NB4 (cell line): ENCODE results near the gene TAF1B.
A peak's percentile ranks its signal among the peaks of the same experiment; 100 is the strongest.

ENCODE experiments used
- DNase-seq: peaks from one replicate; pipeline ENCODE4 v3.0.0; 2010; ENCODE audit warnings: low read depth
- H3K4me3 ChIP-seq: one replicate; pipeline ENCODE4 v1.5.1; 2011; ENCODE audit warnings: mild to moderate bottlenecking, low read depth, low read length, moderate library complexity
- MYC ChIP-seq: IDR thresholded peaks from 2 replicates; pipeline ENCODE4 v1.6.1; 2011; ENCODE audit warnings: low read depth, low read length
- POLR2A ChIP-seq: IDR thresholded peaks from 2 replicates; pipeline ENCODE4 v1.6.1; 2011; ENCODE audit warnings: mild to moderate bottlenecking; ENCODE audit not compliant: insufficient read length; ENCODE audit errors: extremely low read depth
- TF ChIP-seq, protein P1 (sequence below): IDR thresholded peaks from one replicate; pipeline ENCODE4 v1.5.1; 2012; ENCODE audit warnings: low read depth, low read length
- TF ChIP-seq, protein P2 (sequence below): IDR thresholded peaks from 2 replicates; pipeline ENCODE4 v1.6.1; 2011; ENCODE audit warnings: low read depth, low read length

The TAF1B gene

DNA sequence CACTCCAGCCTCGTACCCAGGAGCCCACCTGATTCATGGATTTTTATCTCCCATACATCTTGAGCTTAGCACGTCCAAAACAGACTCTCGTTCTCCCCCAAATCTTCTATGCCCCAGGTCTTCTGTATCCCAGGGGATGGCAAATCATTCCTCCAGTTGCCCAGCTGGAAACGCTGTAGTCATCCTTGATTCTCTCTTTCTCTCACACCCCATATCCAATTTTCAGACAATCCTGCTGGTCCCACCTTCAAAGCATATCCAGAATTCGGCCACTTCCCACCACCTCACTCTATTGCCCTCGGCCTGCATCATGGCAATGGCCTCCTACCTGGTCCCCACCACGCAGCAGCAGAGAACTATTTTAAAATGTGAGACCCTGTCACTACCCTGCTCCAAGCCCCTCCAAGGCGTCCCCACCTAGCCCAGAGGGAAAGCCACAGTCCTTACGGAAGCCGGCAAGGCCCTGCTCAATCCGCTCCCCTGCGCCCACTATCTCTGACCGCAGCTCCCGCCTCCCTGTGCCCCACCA, 106.8 kb downstream of the TAF1B start:
- TF ChIP-seq MYC (no peak), POLR2A (no peak)
- TF ChIP-seq, protein P1, sequence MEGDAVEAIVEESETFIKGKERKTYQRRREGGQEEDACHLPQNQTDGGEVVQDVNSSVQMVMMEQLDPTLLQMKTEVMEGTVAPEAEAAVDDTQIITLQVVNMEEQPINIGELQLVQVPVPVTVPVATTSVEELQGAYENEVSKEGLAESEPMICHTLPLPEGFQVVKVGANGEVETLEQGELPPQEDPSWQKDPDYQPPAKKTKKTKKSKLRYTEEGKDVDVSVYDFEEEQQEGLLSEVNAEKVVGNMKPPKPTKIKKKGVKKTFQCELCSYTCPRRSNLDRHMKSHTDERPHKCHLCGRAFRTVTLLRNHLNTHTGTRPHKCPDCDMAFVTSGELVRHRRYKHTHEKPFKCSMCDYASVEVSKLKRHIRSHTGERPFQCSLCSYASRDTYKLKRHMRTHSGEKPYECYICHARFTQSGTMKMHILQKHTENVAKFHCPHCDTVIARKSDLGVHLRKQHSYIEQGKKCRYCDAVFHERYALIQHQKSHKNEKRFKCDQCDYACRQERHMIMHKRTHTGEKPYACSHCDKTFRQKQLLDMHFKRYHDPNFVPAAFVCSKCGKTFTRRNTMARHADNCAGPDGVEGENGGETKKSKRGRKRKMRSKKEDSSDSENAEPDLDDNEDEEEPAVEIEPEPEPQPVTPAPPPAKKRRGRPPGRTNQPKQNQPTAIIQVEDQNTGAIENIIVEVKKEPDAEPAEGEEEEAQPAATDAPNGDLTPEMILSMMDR = no peak
- TF ChIP-seq, protein P2, sequence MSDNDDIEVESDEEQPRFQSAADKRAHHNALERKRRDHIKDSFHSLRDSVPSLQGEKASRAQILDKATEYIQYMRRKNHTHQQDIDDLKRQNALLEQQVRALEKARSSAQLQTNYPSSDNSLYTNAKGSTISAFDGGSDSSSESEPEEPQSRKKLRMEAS = no peak
- DNase-seq = no peak
- no peak overlapping the region for H3K4me3 ChIP-seq

DNA sequence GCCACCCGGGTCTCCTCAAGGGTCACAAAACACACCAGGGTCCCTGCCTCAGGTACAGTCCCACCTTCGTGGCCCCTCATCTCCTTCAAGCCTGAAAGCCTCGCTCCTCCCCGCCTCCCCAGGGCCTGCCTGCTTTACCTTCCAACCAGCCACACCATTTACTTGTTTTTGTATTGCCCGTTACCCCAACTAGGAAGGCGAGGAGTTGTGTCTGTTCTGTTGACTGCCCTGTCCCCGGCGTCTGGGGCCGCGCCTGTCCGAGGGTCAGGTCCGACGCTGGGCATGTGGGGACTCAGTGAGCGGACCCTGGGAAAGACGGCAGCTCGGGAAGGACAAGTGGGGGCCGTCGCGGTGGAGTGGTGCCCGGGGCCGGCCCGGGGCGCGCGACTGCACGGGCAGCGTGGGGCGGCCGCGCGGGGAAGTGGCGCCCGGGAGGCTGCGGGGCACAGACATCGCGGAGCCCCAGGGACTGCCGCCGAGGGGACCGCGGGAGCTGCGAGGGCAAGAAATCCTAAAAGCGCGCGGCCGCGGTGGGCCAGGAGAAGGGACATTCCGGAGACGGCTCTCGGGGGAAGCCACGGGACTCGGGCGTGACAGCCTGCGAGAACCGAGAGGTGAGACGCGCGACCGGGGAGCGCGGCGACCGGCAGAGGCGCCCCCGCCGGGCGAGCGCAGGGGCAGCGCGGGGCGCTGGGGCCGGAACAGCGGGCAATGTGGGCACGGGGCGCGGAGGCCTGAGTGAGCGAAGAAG, 107.4 kb downstream of the TAF1B start:
- no peak for DNase-seq
- no peak overlapping the region for H3K4me3 ChIP-seq
- TF ChIP-seq, protein P2 = no peak
- TF ChIP-seq POLR2A (no peak), MYC (no peak)
- TF ChIP-seq, protein P1 = no peak

DNA sequence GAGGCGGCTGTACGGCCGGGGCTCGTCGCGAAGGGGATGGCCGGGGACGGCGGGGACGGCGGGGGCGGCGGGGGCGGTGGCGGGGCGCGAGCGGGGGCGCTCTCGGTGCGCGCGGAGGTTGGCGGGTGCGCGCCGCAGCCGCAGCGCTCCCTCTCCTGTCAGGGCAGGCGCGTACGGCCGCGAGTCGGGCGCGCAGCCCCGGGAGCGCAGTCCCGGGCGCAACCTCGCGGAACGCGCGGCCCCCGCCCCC, 107.9 kb downstream of the TAF1B start:
- no peak for DNase-seq
- TF ChIP-seq MYC (no peak), POLR2A (no peak)
- TF ChIP-seq, protein P1 = no peak
- TF ChIP-seq, protein P2 = no peak
- H3K4me3 ChIP-seq = no peak overlapping the region

DNA sequence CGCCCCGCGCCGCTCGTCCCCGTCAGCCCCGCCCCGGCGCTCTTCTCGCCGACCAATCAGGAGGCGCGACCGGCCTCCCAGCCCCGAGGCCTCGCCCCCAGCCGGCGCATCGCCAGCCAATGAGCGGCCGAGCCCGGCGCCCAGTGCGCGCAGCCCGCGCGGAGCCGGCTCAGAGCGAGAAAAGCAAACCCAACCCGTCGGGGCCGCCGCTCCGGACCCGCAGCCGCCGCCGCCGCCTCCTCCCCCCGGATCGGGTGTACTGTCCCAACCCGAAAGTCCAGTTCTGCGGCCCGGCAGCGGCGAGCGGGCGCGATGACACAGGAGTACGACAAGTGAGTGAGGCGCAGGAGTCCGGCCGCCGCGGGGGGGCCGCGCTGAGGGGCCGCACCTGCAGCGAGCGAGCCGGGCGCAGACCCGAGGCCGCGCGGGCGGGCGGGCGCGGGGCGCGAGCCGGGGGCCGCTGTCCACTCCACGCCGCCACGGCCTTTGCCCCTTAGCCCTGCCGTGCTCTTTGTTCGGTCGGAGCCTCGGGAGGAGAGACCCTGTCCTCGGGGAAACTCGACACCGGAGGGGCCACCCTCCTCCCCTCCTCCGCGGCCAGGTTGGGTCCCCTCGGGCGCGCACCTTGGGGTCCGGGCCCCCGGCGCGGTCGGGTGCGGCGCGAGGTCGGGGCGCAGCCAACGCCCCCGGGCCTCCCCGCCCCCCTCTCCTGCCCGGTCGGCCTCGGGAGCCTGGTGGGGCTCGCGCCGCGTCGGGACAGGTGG, 108.4 kb downstream of the TAF1B start, which contains the start of gene GRHL1:
TSS of gene GRHL1 (plus strand) at position 172 of the 764 bp plus-strand sequence. CDS start at position 313, 141 bp downstream.
- peak within 1 kb of the TSS; percentile 30 for H3K4me3 ChIP-seq
- DNase-seq = peak; percentile 93
- TF ChIP-seq, protein P2 = no peak
- TF ChIP-seq POLR2A (no peak), MYC (no peak)
- TF ChIP-seq, protein P1 = no peak

DNA sequence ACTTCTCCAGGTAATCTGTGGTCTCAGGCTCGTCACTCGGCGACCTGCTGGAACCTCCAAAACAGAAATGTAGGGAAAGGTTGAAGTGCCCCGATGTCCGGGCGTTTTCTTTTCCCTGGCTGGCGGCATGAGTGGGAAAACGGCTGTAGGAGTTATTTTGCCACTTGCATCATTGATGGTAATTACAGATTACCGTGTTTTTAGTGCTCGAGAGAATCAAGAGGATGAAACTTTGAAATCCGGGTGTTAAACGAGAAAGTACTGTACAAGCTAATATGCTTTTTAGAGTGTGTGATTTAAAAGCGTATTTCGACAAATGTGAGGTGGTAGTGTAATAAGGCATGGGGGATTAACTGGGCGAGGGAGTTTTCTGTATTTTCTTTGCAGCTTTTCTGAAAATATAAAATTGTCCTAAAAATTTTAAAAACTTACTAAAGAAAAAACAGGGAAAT, 109.0 kb downstream of the TAF1B start:
- DNase-seq = no peak
- TF ChIP-seq POLR2A = no peak
- TF ChIP-seq, protein P1 = no peak
- TF ChIP-seq MYC = no peak
- TF ChIP-seq, protein P2 = no peak
- H3K4me3 ChIP-seq = peak overlapping the region; percentile 30
